ENCODE data around the gene TUNAR. TPM values are rescaled to one million over a fixed set of nuclear protein-coding genes. Genes with fewer than 3 reads are reported as not detected.

TUNAR gene
- total and polyA plus RNA-seq, 9 of the 15 experiments (the other 6 are each of a cell fraction or from before 2014, with no cell fraction given), result not detected

- TF ChIP-seq UBTF (IDR thresholded peaks at IDR 0.05; ENCODE audit: borderline replicate concordance in 1 of 2, low read depth in 2 of 2, low read length in 2 of 2) (no peak), CHD7 (IDR thresholded peaks at IDR 0.05; ENCODE audit: low read depth, low read length) (no peak), ZFX (CRISPR knock-in tag; IDR thresholded peaks at IDR 0.05) (no peak)
Measured at GRCh38 chr14:95887351-95887750, 10.7 kb downstream of the TUNAR start (continued).
